ENCODE measurements around the gene NKAIN4.
A peak's percentile ranks its signal among the peaks of the same experiment; 100 is the strongest.

Gene NKAIN4

DNA sequence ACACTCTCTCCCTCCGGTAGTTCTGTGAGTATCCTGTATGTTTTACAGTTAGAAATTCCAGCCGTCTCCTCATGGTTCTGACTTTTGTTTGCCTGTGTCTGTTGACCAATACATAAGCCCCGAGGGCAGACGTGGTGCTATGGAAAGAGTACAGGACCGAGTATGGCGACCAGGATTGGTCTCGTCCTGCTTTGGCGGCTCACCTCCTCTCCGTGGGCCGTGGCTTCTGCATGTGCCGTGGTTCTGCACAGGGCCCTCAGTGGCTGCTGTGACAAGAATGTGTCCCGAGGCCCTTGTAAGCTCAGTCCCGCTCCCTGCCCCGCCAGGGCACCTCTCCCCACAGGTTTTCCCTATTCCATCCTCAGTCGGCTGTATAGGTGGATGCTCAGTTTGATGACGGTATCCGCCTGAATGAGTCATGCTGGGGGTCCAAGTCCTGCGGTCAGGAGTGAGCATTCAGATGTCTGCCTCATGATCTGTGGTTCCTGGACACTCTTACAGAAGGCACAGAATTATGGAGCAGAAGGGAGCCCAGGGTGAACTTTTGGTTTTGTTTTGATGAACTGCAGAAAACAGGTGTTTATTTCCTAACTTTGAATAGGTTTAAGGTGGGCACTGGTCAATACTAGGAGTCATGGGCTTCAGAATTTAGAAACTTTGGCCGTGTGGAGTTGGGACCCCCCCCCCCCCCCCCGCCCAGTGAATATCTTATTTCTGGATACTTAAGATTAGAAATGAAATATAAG is 19.5 kb upstream of the NKAIN4 start:
- no peak for DNase-seq

DNA sequence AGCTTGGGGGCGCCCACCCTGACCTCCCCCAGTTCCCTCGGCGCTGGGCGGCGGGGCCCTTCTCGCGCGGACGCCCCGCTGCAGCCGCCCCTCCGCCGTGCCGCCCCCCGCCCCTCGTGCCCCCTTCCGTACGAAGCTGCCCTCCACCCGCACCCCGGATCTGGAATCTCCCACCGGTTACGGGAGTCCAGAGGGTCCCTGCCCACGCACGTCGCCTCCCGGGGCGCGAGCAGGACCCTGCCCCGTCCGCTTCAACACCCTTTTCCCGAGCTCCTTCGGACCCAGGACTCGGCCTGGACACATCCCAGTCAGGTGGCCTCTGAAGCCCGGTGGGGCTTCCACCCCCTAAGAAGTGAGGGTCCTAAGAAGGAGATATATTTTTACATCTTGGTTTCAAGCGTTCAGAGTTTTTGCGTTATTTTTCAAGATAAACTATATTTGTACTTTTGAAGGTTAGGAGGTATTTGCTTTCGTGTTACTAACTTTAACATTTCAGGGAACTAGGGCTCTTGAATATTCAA is 18.9 kb upstream of the NKAIN4 start:
- DNase-seq: no peak

DNA sequence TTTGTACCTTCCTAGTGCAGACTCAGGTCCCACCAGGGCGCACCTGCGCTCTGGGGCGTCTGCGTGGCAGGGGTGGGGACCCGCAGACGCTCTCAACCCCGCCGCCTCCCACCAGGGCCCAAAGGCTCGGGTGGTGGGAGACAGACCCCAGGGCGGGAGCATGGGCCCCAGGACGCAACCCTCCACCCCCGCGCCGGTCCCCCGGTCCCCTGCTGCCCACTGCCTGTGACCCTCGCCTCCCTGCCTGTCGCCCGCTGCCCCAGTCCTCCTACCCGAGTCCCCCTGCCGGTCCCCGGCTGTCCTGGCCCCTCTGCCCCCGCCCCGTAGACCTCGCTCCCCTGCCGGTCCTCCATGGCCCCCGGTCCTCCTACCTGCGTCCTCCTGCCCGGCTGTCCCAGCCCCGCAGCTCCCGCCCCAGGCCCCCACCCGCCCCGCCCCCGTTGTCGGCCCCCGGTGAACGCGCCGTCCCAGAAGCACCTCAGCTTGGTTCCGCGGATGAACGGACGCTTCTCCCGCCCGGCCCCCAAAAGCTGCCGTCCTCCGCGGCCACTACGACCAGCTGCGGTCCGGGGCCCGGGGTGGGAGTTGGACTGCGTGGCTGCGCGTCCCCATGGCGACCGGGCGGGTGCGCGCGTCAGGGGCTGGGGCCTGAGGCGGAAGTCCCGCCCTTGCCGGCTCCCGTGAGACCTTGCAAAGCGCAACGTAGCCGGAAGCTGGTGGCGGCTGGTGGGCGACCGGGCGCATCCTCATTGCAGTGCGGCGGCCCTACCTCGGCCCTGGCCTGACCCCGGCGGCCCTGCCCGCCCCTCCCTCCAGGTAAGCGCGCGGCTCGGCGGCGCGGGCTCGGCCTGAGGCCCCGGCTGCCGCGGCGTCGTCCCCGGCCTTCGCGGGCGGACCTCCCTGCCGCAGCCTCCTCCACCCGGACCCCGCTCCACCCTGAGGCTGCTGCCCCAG is 18.1 kb upstream of the NKAIN4 start, which contains the start of gene ARFGAP1:
Gene ARFGAP1 (plus strand): TSS at position 709 of the 954 bp plus-strand sequence. CDS start 2,768 bp downstream, outside the sequence.
- DNase-seq: peak; percentile 95

DNA sequence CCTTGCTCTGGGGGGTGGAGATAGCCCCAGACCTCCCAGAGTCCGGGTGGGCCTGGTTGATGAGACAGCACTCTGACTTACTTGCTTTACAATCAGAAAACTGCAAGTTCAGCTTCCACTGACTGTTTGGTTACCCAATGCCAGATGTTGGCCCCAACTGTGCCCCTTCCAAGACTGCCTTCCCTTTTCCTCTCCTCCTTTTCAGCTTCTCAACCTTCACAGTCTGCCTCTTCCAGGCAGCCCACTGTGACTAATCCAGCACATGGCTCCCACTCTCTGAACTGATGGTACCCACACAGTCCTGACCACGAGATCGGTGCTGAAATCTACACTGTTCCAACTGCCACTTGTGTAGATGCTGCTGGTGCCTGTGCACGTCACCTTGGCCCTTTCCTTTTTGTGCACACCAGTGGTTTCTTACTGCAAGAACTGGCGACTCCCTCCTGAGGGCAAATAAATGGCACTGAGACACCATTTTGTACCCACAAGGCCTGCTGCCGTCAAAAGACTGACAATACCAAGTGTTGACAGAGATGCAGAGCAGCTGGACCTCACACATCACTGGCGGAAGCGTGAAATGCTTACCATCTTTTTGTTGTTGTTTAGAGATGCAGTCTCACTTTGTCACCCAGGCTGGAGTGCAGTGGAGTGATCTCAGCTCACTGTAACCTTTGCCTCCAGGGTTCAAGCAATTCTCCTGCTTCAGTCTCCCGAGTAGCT is 16.5 kb upstream of the NKAIN4 start:
- DNase-seq: no peak

DNA sequence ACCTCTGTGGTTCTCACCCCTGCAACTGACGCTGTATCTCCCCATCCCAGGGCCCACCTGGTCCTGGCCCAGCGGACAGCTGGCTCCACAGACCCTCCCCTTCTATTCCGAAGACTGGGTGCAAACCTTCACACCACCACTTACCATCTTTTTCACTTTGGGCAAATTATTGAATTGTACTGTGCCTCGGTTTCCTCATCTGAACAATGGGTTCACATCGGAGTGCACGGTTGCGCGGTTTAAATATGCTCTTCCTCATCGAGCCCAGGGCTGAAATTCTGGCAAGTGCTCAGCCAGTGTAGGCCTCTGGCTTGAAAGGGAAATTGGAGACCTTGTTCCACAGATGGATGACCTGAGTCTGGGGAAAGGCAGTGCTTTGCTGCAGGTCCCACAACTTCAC is 15.5 kb upstream of the NKAIN4 start:
- no peak for DNase-seq

DNA sequence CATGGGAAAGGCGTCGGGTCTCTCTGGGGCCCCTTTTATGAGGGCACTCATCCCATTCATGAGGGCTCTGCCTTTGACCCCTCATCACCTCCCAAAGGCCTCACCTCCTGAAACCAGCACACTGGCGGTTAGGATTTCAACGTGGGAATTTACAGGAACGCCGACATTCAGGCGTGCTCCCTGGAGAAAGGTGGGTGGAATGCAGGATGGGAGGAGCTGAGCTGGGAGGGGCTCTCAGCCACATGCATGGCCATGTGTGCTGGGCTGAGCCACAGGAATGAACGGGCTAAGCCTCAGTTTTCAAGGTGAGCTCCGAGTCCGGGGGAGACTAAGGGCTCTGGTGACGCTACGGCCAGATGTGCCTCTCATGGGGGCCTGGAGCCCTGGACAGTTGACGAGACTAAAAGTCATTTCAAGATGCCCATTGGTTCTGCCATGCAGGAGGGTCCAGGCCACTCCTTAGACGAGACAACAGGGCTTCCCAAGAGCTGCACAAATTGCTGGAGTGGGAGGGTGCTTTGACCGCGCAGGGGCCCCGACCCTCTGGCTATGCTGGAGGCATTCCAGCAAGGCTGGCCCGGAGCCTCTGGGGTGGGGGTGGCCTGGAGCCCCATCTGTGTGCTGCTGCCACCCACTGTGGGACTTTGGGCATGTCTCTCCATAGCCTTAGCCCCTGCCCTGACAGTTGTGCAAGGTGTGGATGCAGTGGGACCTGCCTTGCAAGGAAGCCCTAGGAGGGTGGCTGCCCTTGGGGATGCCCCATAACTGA is 14.6 kb upstream of the NKAIN4 start:
- no peak for DNase-seq

- no peak for DNase-seq
These were observed 14.0 kb upstream of the NKAIN4 start for GRCh38 chr20:63268256-63268655.

DNA sequence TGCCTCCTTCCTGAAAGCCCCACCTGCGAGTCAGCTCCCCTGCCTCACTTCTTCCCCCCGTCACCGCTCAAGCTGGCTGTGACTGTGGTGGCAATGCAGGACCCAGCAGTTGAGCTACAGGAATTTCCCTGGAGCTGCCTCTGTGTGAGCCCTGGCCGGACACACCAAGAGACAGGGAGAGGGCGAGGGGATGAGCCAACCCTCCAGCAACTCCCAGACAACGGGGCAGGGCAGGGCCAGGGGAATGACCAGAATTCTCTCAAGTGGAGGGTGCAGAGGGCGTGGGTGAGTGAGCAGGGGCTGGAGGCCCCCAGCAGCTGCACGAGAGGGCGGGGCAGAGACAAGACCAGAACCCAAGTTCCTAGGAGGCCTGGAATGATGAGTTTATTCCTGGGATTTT is 13.4 kb upstream of the NKAIN4 start:
- no peak for DNase-seq

DNA sequence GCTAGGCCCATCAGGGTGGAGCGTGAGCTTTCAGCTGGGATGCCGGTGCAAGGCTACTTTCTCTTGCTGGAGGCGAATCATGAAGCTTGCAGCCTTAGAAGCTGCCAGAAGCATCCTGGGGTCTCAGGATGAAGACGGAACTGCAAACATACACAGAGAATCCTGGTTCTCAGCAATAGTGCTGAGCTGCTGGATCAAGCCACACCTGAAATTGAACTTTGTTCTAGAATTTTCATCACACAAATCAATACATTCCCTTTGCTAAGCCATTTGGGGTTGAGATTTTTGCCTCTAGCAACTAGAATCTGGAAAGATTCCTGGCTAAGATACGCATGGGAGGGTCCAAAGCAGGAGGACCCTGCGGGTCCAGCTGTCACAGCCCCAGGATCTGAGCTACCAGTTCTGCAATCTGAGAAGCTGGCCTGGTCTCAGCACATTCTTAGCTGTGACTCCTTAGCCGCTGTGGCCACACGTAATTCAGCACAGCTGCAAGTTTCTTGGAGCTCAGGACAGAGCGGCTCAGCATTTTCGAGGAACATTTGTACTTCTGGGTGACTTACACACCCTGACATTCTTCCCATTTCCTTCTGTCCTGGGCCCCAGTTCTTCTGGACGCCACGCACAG is 11.7 kb upstream of the NKAIN4 start:
- no peak for DNase-seq

DNA sequence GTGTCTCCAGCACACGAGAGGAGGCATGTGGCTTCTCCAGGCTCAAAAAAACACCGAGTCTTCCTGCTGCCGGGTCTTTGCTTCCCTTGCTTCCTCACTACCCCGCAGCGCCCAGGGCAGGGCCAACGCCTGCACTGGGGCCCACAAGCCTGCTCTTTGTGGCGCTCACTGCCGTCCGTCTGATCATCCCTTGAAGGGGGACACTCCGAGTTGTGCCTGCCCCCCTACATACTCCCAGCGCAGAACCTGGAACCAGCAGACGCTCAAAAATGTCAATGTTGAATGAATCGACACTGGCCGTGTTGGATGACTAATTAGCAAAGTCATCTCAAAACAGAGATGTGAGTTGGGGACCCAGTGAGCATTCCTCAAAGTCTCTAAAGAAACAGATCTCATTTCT is 10.3 kb upstream of the NKAIN4 start:
- no peak for DNase-seq

DNA sequence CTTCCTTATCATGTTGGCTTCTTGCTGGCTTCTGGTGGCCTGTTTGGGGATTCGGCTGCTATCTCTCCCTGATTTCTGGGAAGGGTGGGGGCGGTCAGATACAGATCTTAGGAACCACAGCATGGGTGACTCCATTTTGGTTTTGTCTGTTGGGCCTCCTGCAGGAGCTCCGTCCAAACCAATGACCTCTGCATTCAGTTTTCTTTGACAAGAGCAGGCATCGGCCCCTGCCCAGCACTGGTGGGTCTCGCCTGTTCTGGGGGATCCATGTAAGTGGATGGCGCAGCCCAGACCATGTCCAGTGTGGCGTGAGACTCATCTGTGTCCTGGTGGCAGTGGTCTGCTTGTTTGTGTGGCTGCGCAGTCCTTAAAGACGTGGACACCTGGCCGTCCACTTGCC is 9.7 kb upstream of the NKAIN4 start:
- DNase-seq: no peak

DNA sequence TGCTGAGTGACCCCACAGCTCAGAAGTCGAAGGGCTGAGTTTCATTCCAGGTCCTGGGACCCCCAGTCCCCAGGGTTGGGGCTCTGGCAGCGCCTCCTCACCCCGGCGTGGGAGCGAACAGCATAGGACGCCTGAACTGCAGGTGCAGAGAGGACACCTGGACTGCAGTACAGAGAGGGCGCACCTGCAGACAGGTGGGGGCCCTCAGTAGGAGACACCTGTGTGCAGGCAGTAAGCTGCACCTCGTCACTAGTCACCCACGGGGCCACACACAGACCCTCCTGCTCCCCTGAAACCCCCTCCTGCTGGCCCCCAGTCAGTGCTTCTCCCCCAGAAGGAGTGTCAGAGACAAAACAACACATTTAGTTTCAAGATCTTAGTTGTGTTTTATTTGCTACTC is 8.6 kb upstream of the NKAIN4 start:
- DNase-seq: no peak

DNA sequence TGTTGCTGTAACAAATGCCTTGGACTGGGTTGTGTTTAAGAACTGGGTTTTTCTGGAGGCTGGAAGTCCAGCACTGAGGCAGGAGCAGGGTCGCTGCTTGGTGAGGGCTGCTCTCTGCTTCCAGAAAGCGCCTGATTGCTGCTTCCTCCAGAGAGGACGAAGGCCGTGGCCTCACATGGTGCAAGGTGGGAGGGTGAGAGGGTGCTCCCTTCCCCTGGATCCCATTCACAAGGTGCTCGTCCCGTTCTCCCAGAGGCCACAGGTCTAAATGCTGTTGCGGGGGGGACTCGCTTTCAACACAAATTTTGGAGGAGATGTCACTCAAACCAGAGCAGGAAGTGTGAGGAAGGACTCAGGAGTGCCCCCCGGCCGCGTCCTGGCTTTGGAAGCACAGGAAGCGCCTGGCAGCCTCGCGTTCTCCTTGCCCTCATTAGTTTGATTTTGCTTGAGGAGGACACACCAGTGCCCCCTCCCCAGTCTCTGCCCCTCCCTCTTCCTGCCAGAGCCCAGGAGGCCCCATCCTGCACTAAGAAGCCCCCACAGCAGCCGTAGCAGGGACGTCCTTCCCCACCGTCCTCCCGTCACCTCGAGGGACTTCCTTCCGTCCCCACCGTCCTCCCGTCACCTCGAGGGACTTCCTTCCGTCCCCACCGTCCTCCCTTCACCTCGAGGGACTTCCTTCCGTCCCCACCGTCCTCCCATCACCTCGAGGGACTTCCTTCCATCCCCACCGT is 7.7 kb upstream of the NKAIN4 start:
- DNase-seq: no peak

DNA sequence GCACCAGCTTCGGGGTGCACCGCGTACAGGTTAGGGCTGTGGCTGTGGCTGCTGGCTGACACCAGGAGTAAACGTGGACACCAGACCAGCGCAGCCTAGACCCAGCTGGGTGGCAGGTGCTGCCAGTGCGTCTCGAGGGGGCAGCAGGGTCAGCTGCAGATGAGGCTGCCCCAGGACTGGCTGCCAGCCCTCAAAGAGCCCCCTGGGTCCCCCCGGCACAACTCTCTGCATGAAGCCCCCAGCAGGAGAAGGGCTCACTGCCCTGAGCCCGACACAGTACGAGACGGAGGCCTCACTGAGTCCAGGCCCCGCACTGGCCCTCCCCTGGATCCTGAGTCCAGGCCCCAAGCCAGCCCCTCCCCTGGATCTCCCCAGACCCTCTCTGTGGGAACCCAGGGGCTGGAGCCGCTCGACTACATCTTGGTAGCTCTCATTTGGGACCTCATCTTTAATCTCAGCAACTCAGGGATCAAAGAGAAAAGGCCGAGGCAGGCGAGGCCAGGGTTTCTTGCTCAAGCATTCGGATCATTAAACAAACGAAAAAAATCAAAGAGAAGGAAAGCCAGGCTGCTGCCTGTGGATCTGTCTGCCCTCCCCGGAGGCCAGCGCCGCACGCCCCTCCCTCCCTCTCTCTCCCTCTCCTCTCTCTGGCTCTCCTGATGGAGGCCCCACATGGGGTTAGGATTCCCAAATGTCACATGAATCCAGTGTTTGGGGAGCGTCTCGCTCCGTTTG is 7.0 kb upstream of the NKAIN4 start:
- DNase-seq: no peak

DNA sequence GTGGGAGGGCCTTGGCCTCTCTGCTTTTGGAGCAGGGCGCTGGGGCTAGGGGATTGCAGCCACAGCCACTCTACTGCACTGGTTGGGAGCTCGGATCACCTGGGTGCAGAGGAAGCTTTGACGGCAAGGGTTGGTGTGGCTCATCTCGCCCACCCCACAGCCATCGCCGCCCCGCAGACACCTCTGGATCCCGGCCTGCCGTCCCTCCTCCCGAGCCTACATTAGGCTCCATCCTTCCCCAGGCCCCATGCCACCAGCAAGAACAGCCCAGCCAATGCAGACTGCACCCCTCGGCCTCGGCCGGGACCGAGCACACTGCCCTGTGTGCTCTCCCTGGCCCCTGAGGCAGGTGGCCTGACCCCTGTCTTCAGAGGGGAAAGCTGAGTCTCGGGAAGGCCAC is 6.3 kb upstream of the NKAIN4 start:
- DNase-seq: no peak

DNA sequence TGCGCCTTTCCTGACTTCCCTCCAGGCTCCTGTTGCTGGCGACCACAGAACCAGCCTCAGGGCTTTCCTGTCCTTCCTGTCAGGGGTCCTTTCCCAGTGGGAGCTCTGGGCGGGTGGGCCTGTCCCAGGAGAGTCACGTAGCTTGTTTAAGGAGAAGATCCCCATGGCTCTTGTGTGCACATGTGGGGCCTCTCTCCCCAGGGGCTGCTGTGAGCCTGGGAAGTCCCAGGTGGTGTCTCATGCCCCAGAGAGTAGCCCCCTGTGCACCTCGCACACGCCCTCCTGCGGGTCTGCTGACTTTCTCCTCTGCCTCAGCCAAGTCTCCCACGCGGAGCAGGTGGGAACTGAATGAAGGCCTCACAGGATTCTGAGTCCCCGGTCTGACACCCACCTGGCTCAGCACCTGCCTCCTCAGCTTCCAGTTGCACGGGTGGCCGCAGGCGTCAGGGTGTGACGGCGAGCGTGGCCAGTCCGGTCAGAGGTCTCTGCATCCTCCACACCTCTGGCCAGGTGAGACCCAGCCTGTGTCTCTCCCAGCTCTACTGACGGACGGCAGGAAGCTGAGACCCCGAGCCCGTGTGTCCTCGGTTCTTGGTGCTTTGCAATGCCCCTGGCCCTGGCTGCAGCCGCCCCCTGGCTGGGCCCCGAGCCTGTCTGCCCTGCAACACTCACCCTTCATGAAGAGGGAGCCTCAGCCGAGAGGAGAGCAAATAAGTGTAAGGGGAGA is 5.6 kb upstream of the NKAIN4 start:
- DNase-seq: no peak

- no peak for DNase-seq
These were observed 4.5 kb upstream of the NKAIN4 start for GRCh38 chr20:63258781-63259180.

DNA sequence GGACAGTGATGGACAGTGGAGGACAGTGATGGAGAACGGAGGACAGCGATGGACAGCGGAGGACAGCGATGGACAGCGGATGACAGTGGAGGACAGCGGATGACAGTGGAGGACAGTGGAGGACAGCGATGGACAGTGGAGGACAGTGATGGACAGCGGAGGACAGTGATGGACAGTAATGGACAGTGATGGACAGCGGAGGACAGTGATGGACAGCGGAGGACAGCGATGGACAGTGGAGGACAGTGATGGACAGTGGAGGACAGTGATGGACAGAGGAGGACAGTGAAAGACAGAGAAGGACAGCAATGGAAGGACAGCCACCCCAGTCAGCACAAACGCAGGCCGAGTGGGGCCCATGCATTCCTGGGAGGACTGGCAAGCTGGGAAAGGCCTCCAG is 3.4 kb upstream of the NKAIN4 start:
- DNase-seq: no peak

DNA sequence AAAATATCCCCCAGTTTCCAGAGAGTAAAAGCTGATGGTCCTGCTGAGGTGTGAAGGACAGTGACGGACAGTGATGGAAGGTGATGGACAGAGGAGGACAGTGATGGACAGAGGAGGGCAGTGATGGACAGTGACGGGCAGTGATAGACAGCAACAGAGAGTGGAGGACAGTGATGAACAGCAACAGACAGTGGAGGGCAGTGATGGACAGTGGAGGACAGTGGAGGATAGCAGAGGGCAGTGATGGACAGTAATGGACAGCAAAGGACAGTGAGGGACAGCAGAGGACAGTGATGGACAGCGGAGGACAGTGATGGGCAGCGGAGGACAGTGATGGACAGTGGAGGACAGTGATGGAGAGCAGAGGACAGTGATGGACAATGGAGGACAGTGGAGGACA is 2.7 kb upstream of the NKAIN4 start:
- DNase-seq: no peak

Data from stimulated activated CD4-positive, alpha-beta T cell treated with anti-CD3 and anti-CD28 coated beads, Interleukin-15, amount 100 ng/mL, for 24 hours (primary cell).